Heart right ventricle (tissue), 16 donors: ENCODE results near the gene LRP1B. TPM values are rescaled to one million over a fixed set of nuclear protein-coding genes. Genes with fewer than 3 reads are reported as not detected.

Source experiments
- ATAC-seq, 8 donors: fragments of 200-7000 bp; cut with Tn5 transposase; one replicate each; pipeline ENCODE4 v1.9.1; 2020; ENCODE audit warnings: mild to moderate bottlenecking in 8 of 8, moderate library complexity in 8 of 8, moderate number of reproducible peaks in 1 of 8
- DNase-seq, 2 donors: peaks; one replicate each; pipeline ENCODE4 v3.0.0-alpha.2; 2020
- H3K27ac ChIP-seq, 10 donors: fragments of 200-600 bp; sonication (generic) in 2 of 10; one replicate each; pipeline versions ENCODE4 v1.5.0 to v1.8.0; 2020 to 2022; ENCODE audit warnings: mild to moderate bottlenecking in 3 of 10
- H3K27me3 ChIP-seq, 7 donors: fragments of 200-600 bp; one replicate each; pipeline ENCODE4 v1.8.0; 2021 to 2022; ENCODE audit warnings: mild to moderate bottlenecking in 2 of 7
- H3K36me3 ChIP-seq, 9 donors: fragments of 200-600 bp; sonication (generic) in 1 of 9; one replicate each; pipeline versions ENCODE4 v1.5.0 to v1.8.0; 2020 to 2022; ENCODE audit warnings: mild to moderate bottlenecking in 2 of 9
- H3K4me1 ChIP-seq, 9 donors: fragments of 200-600 bp; sonication (generic) in 1 of 9; one replicate each; pipeline versions ENCODE4 v1.5.0 to v1.8.0; 2020 to 2022; ENCODE audit warnings: mild to moderate bottlenecking in 4 of 9
- H3K4me3 ChIP-seq, 10 donors: fragments of 200-600 bp; sonication (generic) in 2 of 10; one replicate each; pipeline versions ENCODE4 v1.5.0 to v1.8.0; 2020 to 2022; ENCODE audit warnings: mild to moderate bottlenecking in 7 of 10, moderate library complexity in 2 of 10
- H3K9me3 ChIP-seq, 11 donors: fragments of 200-600 bp in 10 of 11; sonication (generic) in 2 of 11; one replicate each; pipeline versions ENCODE4 v1.5.0 to v1.8.0; 2013 to 2022; ENCODE audit warnings: mild to moderate bottlenecking in 2 of 11, control low read depth in 1 of 11, moderate library complexity in 1 of 11
- WGBS, 2 donors: extraction: QIAGEN DNeasy Blood & Tissue Kit; methylation state at CpG; one replicate each; pipeline ENCODE4 v1.1.7; 2013; ENCODE audit warnings: inconsistent platforms in 1 of 2; 5-methylcytosine and 5-hydroxymethylcytosine counted together
- intact Hi-C, 10 donors: fragments of 100-400 bp; cut with DNase I; formaldehyde crosslinking; loops; one replicate each; pipeline versions ENCODE4 v1.11.1 to v1.14.2; 2022
- polyA plus RNA-seq, 2 donors: library from polyadenylated mRNA; stranded (reverse); fragments of 200-250 nt; gene quantifications; one replicate each; pipeline ENCODE4 v1.2.3, GENCODE V29; 2013
- total RNA-seq, 10 donors: library from RNA; stranded (reverse); fragmentation: NEBNext Ultra II Directional in 3 of 10; extraction: Animal tissue kit (Norgen Biotek cat#: 25700) in 3 of 10; gene quantifications; one replicate each; pipeline versions ENCODE4 v1.2.1 to v1.2.4, GENCODE V29; 2021 to 2023
- TF ChIP-seq, protein P1 (sequence below), 9 donors: fragments of 200-600 bp; sonication (generic) in 2 of 9; IDR thresholded peaks; one replicate each; pipeline versions ENCODE4 v1.5.0 to v1.8.0; 2021 to 2022; ENCODE audit warnings: antibody characterized with exemption in 9 of 9, mild to moderate bottlenecking in 5 of 9, moderate library complexity in 1 of 9
- donor health status: Arrhythmogenic right ventricular cardiomyopathy.
- donor health status: ischemic (EF 13 %, LVEDD 7.1; RV severe dilation, severe dysfunction).
- donor health status: healthy with polysubstance abuse.
- donor health status: DM: no; HTN: yes; CAD: no.
- donor health status: DM: no; HTN: no; CAD: no.
- donor health status: ischemic (EF 25% LVEDD 6.9; RV normal size, moderate dysfunction).
- donor health status: ischemic (EF 25% LVEDD 5.7; RV mildly dilated, moderate dysfunction).
- donor health status: healthy.
- donor health status: DM: yes; HTN: yes; CAD: no.
- donor health status: Ischemic cardiomyopathy.
- donor health status: ischemic (EF 35%, LVEDD 5.7; RV mildly dilated, moderate dysfunction).
- donor health status: nonischemic (EF 11% LVEDD 7.7; RV severe dilation, severe dysfunction).
- donor health status: DM: yes; HTN: yes; CAD: no.
- donor health status: PGD.
- donor health status: ischemic (EF 29% LVEDD 5.4; RV normal size, mild dysfunction).
- donor health status: nonischemic (EF 23%, LVEDD 6.1; RV moderate dilation, normal function).

The LRP1B gene
- total and polyA plus RNA-seq, 12 donors, result 0.02 to 0.27 (median 0.14) TPM; not detected in 1

- H3K4me3 ChIP-seq, result no peak overlapping the region
- DNase-seq (no peak), ATAC-seq (no peak)
- H3K36me3 ChIP-seq, result no peaks in the 10 kb centered on the region
- H3K27ac ChIP-seq, result no peak overlapping the region
- no peaks in the 10 kb centered on the region for H3K4me1 ChIP-seq
- no peaks in the 10 kb centered on the region for H3K9me3 ChIP-seq
- no peaks in the 10 kb centered on the region for H3K27me3 ChIP-seq
- TF ChIP-seq, protein P1, sequence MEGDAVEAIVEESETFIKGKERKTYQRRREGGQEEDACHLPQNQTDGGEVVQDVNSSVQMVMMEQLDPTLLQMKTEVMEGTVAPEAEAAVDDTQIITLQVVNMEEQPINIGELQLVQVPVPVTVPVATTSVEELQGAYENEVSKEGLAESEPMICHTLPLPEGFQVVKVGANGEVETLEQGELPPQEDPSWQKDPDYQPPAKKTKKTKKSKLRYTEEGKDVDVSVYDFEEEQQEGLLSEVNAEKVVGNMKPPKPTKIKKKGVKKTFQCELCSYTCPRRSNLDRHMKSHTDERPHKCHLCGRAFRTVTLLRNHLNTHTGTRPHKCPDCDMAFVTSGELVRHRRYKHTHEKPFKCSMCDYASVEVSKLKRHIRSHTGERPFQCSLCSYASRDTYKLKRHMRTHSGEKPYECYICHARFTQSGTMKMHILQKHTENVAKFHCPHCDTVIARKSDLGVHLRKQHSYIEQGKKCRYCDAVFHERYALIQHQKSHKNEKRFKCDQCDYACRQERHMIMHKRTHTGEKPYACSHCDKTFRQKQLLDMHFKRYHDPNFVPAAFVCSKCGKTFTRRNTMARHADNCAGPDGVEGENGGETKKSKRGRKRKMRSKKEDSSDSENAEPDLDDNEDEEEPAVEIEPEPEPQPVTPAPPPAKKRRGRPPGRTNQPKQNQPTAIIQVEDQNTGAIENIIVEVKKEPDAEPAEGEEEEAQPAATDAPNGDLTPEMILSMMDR (IDR thresholded peaks at IDR 0.05), result no peak
- intact Hi-C loops, result no loop called here
Observed at GRCh38 chr2:140526575-140526974, 1604.2 kb downstream of the LRP1B start.

DNA sequence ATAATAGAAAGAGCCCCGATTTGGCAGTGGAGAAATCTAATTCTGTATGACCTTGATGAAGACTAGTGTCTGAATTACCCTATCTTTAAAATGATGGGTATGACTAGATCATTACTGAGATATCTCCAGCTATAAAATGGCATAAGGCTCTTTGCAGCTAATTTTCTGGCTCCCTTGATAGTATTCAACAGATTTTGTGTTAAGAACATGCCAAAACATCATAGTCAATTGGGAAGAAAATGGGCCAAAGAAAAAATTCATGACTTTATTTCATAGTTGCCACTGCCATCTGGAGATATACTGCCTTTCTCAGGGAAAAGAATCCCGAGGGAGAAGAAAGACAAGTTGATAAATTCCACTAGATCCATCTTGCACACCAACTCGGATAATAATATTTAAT lies 1618.7 kb downstream of the LRP1B start:
- H3K4me3 ChIP-seq, result no peak overlapping the region
- 55 to 59% methylated on average over 3 of the region's 3 CpGs for WGBS, 2 donors
- H3K4me1 ChIP-seq, result no peaks in the 10 kb centered on the region
- ATAC-seq, result no peak
- H3K36me3 ChIP-seq, result no peaks in the 10 kb centered on the region
- H3K27ac ChIP-seq, result no peak overlapping the region
- no peak for DNase-seq
- intact Hi-C loops, result no loop called here
- H3K9me3 ChIP-seq, result no peaks in the 10 kb centered on the region
- no peaks in the 10 kb centered on the region for H3K27me3 ChIP-seq
- TF ChIP-seq, protein P1 (IDR thresholded peaks at IDR 0.05), result no peak

- H3K9me3 ChIP-seq, result no peaks in the 10 kb centered on the region
- DNase-seq (no peak), ATAC-seq (no peak)
- no peaks in the 10 kb centered on the region for H3K27me3 ChIP-seq
- intact Hi-C loops, result no loop called here
- TF ChIP-seq, protein P1 (IDR thresholded peaks at IDR 0.05), result no peak
- no peaks in the 10 kb centered on the region for H3K4me1 ChIP-seq
- no peak overlapping the region for H3K4me3 ChIP-seq
- H3K36me3 ChIP-seq, result no peaks in the 10 kb centered on the region
- 92 to 95% methylated on average over 6 of the region's 6 CpGs for WGBS, 2 donors
- no peak overlapping the region for H3K27ac ChIP-seq
Observed at GRCh38 chr2:140509765-140510164, 1621.1 kb downstream of the LRP1B start.

DNA sequence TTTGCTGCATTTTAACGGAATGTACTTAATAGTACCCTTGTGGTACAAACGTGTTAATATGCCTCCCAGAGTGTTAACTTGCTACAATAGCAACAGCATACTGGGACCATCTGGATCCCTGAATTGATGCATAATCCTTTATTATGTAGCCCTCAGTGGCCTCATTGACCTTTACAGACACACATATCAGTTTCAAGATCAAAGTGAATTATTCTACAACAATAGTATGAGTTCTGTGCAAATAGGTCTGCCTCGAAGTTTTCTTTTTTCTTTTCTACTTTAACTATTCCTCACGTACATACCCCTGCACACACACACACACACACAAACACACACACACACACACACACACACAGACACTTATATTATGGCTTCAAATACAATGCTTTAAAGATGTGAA lies 1622.1 kb downstream of the LRP1B start:
- ATAC-seq (no peak), DNase-seq (no peak)
- Histone ChIP-seq H3K27me3 (no peaks in the 10 kb centered on the region), H3K9me3 (no peaks in the 10 kb centered on the region), H3K27ac (no peak overlapping the region), H3K4me1 (no peaks in the 10 kb centered on the region), H3K4me3 (no peak overlapping the region), H3K36me3 (no peaks in the 10 kb centered on the region)
- 64 to 70% methylated on average over 4 of the region's 4 CpGs for WGBS, 2 donors
- TF ChIP-seq, protein P1 (IDR thresholded peaks at IDR 0.05), result no peak
- intact Hi-C loops, result no loop called here

DNA sequence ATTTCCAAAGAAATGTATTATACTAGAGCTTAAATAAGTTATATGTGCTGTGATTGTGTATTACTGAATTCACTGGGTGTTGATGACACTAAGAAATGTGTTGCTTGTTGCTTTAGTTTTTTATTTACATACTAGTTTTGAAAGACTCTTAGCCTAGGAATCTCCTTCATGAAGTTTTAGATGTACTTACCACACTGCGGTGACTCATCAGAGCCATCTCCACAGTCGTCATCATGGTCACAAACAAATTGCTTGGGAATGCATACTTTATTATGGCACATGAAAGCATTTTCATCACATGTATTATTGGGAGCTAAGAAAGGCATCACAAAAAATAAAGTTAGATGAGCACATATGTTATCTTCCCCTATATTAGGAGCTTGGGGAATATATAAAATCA lies 1624.2 kb downstream of the LRP1B start:
- H3K4me1 ChIP-seq, result no peaks in the 10 kb centered on the region
- ATAC-seq (no peak), DNase-seq (no peak)
- TF ChIP-seq, protein P1 (IDR thresholded peaks at IDR 0.05), result no peak
- 87 to 91% methylated on average over 2 of the region's 2 CpGs for WGBS, 2 donors
- H3K27me3 ChIP-seq, result no peaks in the 10 kb centered on the region
- H3K27ac ChIP-seq, result no peak overlapping the region
- intact Hi-C loops, result no loop called here
- H3K9me3 ChIP-seq, result no peaks in the 10 kb centered on the region
- no peak overlapping the region for H3K4me3 ChIP-seq
- H3K36me3 ChIP-seq, result no peaks in the 10 kb centered on the region
